Prostate gland (tissue), 2 donors: Measurements from ENCODE around the gene NUAK1.

ENCODE experiments used
- CTCF ChIP-seq, 4 experiments: fragments of 200-600 bp in 2 of 4; fragments of 450-650 bp in 2 of 4; sonication (generic) in 2 of 4; IDR thresholded peaks; 1 replicate in 3 of 4; 2 replicates in 1 of 4; pipeline ENCODE4 v1.5.1; 2016 to 2019; ENCODE audit warnings: antibody characterized with exemption in 4 of 4, mild to moderate bottlenecking in 2 of 4, moderate library complexity in 2 of 4
- POLR2A ChIP-seq: fragments of 450-650 bp; IDR thresholded peaks from one replicate; pipeline ENCODE4 v1.6.1; 2016; ENCODE audit warnings: antibody characterized with exemption, mild to moderate bottlenecking
- POLR2AphosphoS5 ChIP-seq: sonication (generic); formaldehyde crosslinking; IDR thresholded peaks from one replicate; pipeline ENCODE4 v1.6.1; 2017; ENCODE audit warnings: antibody characterized with exemption

- TF ChIP-seq CTCF (IDR thresholded peaks at IDR 0.05) = no peak
- no peak for TF ChIP-seq POLR2AphosphoS5
- TF ChIP-seq POLR2A = no peak
Measured at GRCh38 chr12:106032623-106032925, 106.2 kb downstream of the NUAK1 start.
